NCI-H146 (cell line): ENCODE data around the gene LRRC61.

ENCODE experiments used
- DNase-seq: peaks from one replicate; lab custom pipeline; 2025; lab: John Stamatoyannopoulos, UW

The LRRC61 gene

DNA sequence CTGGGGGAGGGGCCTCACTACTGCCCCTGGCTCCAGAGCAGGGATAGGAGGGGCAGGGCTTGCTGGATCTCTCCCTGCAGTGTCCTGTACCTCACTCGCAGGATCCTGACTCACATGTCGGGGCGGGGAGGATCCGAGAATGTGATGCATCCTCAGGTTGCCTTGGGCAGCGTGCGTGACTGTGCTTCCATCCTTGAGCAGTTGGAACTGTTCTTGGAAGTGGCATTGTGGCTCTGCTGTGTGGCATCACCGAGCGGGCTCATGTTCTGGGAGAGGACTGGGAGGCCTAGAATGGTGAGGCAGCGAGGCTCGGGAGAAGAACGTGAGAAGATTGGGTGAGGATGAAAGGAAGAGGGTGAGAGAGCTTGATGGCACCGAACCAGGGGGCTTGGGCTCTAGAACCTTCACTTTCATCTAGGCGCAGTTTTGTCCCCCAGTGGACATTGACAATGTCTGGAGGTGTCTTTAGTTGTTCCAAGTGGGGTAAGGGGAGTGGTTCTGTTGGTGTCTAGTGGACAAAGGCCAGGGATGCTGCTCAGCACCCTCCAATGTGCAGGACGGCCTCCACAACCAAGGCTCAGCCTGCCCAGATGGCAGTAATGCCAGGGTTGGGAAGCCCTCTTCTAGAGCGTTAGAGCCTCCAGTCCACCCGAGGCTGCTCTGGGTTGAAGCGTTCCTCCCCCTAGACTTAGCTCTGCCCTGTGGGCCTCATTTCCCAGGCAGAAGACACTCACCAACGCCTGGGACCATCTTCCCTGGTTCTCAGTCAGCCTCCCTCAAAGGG is 9.9 kb downstream of the LRRC61 start:
- DNase-seq: no peak

DNA sequence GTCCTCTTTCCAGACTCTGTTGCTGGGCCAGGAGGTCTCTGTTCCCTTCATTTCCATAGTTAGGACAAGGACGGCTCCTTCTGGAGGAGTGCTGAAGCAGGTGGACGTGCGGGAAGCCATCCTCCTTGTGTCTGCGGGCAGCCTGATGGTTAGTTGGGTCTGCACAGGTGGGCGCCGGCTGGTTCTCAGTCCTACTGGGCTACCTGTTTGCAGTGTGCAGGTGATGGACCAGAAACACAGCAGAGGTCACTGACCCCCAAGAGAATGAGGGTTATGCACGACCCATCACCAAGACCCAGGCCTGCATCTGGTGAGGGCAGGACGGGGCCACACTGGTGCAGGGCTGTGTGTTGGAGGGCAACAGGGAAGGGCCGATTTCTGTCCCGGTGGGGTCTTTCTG is 10.5 kb downstream of the LRRC61 start:
- DNase-seq: no peak

DNA sequence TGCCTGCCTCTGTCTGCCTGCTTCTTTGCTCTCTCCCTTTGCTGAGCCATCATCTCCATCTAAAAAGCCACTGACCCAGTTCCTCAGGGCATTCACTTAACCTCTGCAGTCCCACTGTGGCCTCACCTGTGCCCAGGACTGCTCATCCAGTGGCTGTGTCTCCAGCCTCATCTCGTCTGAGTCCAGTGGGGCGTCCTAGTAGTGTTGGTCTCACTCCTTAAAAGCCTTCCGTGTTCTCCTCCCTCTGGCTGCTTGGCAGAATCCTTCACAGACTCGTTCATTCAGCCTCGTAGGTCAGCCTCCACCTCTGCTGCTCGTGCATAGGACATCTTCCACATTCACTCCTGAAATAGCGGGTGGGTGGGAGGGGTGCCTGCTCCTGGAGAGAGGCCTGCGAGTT is 11.0 kb downstream of the LRRC61 start:
- DNase-seq: no peak

DNA sequence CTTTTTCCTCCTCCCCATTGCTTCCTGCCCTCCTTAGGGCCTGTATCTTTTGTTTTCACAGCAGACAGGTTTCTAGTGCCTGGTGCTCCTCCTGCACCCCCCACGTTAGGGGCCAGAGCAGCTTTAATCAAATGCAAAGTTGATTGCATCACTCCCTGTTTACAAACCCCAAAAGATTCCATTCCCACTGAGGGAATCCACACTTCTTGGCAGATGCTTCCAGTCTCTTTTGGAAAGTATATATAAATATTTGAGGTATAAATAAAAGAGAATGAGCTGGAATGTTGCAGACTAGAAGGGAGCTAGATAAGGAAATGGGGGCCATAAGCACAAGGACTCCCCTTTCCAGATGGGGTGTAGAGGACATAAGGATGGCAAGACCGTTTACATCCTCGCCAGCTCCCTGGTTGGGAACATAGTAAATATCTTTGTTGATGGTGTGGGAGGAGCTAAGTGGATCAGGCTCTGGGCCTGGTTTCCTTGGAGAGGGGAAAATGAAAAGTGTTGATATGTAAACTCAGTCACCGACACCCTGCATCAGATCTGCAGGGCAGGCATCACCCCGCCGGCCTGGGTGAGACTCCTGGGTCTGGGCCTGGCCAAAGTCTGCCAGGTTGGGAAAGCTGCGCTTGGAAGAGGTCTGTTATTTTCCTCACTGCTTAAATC is 12.1 kb downstream of the LRRC61 start:
- DNase-seq: no peak

DNA sequence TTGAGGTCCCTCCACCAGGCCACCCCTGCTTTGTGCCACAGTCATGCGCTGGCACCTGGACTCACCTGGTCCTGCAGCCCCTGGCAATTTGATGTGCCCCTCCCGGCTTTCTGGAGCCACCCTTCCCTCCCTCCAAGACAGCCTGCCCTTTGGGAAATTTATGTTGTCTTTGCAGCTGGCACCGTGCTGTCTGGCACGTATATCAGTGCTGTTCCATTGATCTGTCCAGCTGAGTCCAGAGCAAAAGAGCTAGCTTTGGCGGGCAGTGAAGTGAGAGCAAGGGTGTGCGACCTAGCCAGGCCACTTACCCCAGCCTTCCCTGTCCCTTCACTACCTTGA is 12.6 kb downstream of the LRRC61 start:
- DNase-seq: no peak

DNA sequence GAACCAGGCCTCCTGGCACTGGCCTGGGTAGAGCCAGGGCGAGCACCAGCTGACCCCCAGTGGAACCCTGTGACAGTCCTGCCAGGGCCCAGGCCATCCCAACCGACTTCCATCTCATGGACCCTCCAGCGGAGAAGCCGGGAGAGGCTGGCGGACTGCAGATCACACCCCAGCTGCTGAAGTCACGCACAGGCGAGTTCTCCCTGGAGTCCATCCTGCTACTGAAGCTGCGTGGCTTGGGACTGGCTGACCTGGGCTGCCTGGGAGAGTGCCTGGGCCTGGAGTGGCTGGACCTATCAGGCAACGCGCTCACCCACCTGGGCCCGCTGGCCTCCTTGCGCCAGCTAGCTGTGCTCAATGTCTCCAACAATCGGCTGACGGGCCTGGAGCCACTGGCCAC is 13.6 kb downstream of the LRRC61 start:
- no peak for DNase-seq

DNA sequence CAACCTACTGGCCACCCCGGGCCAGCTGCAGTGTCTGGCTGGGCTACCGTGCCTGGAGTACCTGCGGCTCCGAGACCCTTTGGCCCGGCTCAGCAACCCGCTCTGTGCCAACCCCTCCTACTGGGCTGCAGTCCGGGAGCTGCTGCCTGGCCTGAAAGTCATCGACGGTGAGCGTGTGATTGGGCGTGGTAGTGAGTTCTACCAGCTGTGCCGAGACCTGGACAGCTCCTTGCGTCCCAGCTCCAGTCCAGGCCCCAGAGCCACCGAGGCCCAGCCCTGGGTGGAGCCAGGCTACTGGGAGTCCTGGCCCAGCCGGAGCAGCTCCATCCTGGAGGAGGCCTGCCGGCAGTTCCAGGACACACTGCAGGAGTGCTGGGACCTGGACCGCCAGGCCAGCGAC is 14.0 kb downstream of the LRRC61 start:
- DNase-seq: no peak

DNA sequence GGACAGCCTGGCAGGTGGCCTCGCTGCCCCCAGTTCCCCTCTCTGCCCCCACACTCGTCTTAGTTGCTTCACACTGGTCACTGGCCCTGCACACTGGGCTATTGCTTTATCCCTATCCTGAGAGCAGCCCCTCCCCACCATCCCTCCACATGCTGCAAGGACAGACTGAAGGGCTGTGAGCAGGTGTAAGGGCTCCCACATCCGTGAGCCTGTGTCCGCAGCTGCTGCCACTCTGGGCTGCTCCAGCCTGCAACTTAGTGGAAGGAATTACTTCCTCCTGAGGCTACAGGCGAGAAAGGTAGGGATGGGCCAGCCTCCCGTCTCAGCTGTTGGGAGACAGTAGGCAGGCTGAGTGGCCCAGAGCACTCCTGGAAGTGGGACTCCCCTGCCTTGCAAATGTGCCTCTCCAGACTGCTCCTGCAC is 14.5 kb downstream of the LRRC61 start:
- no peak for DNase-seq

DNA sequence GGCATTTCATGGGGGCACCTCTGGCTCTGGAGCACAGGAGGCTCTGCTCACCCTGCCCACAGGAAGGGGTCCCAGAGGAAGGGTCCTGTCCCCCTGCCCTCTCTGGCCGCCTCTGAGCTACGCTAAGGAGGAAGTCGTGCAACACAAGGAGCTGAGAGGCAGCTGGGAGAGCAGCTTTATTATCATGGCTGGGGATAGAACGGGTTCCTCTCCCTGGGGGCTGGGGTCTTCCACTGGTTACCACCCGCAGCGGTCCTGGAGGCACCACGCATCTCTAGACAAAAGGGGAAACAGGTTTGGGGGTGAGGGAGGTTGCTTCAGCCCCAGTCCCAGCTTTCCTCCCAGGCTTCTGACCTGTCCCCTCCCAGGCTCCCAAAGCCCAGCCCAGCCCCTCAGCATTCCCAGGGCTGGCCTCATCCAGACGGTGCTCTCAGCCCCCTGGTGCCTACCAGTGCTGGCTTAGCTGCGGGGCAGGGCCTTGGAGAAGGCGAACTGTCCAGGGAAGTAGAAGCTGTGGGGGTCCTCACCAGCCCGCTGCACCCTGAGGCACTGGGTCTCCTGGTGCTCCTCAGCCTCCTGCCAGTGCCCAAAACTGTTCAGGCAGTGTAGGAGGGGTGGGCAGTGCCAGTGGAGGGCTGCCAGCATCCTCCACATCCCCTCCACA is 15.1 kb downstream of the LRRC61 start:
- DNase-seq: no peak

DNA sequence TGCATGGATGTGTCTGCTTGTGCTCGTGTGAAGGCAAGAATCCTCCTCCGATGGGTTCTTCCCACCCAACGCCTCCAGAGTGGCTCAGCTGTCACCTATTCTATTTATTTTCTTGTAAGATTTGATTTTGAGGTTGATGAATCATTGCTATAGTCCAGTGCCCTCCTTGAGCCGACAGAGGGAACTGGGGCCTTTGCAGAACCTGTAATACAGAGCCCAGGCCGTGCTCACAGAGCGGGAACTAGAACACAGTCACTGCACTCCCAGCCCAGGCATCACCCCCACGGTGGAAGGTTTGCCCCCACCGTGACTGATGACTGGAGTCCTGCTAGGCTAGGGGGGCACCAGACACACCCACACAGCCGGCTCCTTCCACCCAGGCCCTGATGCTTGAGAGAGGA is 16.3 kb downstream of the LRRC61 start:
- no peak for DNase-seq

DNA sequence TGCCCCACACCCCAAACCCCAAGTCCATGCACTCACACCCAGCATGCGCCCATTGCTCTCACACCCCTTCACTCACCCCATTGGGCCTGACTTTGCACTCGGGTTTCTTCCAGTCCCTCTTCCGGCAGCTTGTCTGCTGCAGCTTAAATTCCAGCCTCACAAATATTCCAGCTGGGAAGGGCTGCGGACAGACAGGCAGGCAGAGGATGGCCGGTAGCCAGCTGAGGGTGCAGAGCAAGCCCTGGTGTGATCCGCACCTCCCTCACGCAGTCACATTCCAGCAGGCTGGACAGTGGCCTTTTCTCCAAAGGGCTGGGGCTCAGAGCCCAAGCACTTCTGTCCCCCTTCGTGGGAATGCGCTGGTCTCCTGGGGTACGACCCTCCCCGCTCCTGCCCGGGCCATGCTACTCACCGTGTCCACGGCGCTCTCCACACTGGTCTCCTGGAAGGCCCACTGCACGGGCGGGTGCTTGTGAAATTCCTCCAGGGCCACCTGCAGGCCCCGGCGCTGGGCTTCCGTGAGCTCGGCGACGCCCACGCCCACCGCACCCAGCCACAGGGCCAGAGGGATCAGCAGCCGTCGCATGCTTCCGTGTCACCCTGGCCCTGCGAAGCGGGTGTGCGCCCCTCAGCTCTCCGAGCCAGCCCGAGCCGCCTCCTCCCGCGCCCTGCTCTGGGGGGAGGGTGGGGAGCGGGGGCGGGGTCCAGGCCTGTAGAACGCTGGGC is 17.0 kb downstream of the LRRC61 start:
- DNase-seq: no peak

DNA sequence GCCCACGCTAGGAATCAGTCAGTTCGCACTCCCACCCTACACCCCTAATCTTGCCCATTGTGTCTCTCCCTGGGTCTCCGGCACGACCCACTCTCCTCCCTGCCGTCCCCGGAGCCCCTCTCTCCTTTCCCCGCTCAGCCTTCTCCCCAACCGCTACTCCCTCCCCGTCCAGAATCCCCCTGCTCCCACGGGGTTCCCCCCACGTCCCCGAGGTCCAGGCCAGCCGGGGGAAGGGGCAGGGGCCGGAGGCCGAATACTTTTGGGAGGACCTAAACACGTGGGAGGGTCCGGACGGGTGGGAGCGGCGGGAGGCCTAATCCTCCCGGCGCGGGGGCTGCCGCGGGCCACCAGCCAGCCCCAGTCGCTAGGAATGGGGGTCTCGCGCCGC is 17.7 kb downstream of the LRRC61 start:
- DNase-seq: no peak

DNA sequence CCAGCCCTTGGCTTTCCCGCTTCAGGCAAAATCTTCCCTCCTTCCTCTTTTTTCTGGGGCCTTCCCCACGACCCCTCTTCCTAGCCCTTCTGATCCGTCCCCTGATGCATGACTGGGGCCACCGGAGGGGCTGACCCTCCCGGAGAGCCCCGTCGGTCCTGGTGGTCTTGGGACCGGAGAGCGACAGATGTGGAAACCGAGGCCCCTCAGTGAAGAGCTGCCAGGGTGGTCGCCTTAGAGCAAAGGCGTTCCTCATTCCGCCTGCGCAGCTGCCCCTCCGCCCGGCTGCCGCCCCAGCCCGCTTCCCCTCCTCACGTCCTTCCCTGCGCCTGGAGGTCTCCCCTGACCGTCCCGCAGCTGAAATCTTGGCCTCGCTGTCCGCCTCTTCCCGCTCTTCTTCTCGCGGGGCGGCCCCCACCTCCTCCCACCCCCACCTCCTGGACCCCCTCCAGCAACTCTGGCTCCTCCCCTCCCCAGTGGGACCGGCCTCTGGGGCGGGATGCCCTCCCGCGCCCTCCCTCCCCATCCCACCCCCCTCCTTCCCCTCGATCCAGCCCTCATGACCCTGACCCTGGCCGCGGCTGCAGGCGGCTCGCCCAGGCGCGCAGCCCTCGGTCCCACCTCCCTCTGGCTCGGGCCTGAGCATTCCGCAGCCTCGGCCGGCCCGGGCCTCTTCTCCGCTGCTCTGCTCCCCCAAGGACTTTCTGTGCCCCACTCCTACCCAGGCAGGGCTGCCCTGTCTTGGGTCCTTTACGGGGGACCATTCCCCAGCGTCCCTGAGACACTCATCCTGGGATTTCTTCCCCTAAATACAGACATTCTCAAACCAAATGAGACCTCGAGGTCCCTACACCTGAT is 18.3 kb downstream of the LRRC61 start, which contains the start of gene RARRES2:
Gene RARRES2 (minus strand): TSS at position 367 of the 858 bp plus-strand sequence. CDS start 1,020 bp downstream, outside the sequence.
- DNase-seq: no peak

DNA sequence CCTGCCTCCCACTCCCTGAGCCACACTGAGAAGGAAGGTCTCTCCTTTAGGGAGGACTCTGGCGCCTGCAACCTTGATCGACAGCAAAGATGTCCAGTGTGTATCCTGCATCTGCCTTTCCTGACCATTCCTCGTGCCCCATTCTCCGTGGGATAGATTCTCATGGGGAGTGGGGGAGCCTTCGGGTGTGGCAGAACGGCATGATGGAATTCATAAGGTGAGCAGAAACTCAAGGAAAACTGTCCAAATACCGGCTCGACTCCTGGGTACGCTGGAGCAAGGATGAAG is 18.9 kb downstream of the LRRC61 start:
- no peak for DNase-seq

DNA sequence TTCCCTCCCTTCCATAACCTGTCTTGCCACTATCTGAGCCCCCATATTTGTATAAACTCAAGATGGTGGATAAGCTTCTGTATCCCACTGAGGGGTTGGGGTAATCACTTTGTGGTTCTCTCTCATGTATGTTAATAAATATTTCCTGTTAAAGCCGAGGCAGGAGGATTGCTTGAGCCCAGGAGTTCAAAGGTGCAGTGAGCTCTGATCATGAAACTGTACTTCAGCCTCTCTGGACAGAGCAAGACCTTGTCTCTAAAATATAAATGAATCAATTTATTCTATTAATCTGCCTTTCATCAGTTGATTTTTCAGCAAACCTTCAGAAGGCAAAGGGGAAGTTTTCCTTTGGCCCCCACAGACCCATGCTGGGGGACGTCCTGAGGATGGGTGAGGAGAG is 20.1 kb downstream of the LRRC61 start:
- no peak for DNase-seq

DNA sequence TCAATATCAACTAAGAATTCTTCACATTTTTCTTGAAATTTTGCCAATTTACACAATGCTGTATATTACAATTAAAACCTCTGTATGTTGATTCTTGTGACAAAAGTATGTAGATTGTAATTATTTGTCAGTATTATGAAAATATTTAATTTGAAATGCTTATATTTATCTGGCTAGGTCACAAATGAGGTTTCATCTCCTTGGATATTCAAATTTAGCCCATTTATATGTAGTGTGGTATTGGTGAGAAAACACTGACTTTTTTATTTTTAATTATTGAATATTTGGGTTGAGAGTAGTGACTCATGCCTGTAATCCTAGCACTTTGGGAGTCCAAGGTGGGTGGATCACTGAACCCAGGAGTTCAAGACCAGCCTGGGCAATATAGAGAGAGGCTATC is 21.1 kb downstream of the LRRC61 start:
- DNase-seq: no peak

DNA sequence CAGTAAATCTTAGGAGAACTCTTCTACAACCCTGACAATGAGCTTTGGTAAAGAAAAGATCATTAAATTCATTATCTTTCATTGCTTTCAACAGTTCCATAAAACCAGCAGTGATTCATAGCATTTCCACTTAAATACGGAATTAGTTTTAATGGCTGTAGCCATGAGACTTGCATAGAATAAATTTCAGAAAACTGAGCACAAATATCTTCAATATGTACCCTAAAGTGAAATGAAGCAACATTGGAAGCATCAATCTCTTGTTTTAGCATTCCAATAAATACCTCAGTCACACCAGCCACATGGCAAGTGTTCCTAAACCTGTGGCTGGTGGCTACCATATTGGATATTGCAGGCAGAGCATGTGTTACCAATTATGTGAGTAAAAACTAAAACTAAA is 21.9 kb downstream of the LRRC61 start:
- DNase-seq: no peak

DNA sequence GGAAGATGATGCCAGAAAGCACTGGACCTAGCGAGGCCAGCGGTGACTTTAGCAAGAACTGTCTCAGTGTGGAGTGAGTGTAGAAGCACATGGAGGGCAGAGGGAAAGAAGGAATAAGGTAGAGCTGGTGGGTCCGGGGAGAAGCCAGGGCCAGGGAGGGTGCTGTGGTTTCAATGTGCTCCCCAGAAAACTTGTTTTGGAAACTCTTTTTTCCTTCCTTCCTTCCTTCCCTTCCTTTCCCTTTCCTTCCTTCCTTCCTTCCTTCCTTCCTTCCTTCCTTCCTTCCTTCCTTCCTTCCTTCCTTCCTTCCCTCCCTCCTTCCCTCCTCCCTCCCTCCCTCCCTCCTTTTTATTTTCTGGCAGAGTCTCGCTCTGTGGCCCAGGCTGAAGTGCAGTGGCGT is 23.8 kb downstream of the LRRC61 start:
- DNase-seq: no peak

DNA sequence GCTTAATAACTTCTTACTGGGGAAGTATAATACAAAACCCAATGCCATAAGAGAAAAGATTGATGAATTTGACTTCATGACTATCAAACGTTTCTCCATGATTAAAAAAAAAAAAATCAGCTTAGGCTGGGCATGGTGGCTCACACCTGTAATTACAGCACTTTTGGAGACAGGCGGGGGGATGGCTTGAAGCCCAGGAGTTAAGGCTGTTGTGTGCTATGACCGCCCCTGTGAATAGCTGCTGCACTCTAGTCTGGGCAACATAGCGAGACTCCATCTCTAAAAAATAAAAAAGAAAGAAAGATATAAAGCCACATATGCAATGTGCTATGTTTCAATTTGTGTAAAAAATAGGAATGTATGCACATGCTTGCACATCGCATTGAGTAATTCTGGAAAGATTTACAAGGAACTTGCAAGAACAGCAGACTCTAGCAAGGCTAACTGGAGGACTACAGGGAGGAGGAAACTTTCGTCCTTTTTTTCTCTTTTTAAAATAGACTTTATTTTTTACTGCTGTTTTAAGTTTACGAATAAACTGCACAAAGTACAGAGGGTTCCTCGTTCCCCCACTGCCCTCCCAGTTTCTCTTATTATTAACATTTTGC is 28.5 kb downstream of the LRRC61 start:
- DNase-seq: no peak

DNA sequence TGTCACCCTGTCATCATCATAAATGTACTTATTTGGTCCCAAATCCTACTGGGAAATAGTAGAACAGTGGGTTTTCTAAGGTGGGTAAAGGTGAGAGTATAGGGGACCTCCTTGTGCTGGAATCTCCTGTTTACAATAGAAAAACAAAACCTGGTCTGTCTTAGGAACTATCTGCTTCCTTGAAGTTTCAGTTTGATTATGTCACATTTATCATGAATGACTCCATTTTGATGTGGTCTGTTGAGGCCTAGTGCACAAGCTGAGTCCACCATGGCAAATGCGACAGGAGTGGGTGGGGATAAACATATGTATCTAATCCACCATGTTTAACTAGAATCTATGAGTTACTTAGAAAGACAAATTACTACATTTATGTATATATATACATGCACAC is 32.5 kb downstream of the LRRC61 start:
- DNase-seq: no peak

DNA sequence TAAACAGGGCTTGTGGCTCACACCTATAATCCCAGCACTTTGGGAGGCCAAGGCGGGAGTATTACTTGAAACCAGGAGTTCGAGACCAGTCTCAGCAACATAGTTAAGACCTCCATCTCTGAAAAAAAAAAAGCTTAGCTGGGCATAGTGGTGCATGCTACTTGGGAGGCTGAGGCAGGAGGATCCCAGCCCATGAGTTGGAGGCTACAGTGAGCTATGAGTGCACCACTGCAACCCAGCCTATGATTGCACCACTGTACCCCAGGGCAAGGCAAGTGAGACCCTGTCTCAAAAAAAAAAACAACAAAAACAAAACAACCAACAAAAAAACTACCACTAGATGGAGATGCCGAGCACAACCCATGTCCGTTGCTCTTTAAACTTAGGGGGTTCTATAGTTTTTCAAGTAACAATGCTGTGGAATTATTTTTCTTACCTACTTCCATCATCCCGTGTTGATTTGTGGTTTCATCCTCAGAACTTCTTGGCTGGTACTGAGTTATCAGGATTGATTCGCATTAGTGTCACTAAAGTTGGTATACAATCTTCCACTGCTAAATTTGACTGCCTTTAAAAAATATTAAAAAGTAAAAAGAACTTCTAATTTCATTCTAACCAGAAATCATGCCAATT is 33.2 kb downstream of the LRRC61 start:
- DNase-seq: no peak
